ENCODE measurements around the gene VCL.
A peak's percentile ranks its signal among the peaks of the same experiment; 100 is the strongest.
"Not testable (repeated sequence)": the region's sequence is repeated elsewhere in the genome, so short reads cannot be mapped to it uniquely, and the experiment has no call there.

Gene VCL

GRCh38 chr10:74107391-74107790 is 109.5 kb downstream of the VCL start:
- no peak for DNase-seq (ENCODE audit: low read depth in 2 of 2)

GRCh38 chr10:74109452-74109851 is 111.5 kb downstream of the VCL start:
- no peak for DNase-seq (ENCODE audit: low read depth in 2 of 2)

GRCh38 chr10:74110120-74110519 is 112.2 kb downstream of the VCL start:
- no peak for DNase-seq (ENCODE audit: low read depth in 2 of 2)

- no peak for DNase-seq (ENCODE audit: low read depth in 2 of 2)
Measured at GRCh38 chr10:74111799-74112198, 113.9 kb downstream of the VCL start.

DNA sequence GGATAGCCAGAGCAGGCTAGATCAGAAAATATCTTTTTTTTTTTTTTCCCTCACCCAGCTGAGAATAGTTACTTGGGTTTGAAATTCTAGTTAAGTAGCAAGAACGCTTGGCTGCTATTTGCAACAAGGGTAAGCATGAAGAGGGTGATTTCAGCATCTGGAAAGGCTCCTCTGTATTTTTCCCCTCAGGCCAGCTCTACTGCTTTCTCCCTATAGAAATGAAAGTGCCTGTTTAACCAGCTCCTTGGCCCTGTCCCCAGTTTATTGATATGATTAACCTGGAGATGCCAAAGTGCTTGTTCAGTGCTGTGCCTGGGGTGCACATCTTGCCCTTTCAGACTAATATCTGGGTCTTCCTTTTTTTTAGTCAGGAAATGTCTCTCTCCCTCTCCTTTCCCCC is 115.6 kb downstream of the VCL start:
- no peak for DNase-seq (ENCODE audit: low read depth in 2 of 2)

GRCh38 chr10:74114041-74114448 is 116.1 kb downstream of the VCL start:
- no peak for DNase-seq (ENCODE audit: low read depth in 2 of 2)

- no peak for DNase-seq (ENCODE audit: low read depth in 2 of 2)
Measured at GRCh38 chr10:74117738-74118137, 119.8 kb downstream of the VCL start.

- DNase-seq (ENCODE audit: low read depth in 2 of 2), result no peak
Measured at GRCh38 chr10:74118804-74119203, 120.9 kb downstream of the VCL start.

- no peak for DNase-seq (ENCODE audit: low read depth in 2 of 2)
Measured at GRCh38 chr10:74120911-74121310, 123.0 kb downstream of the VCL start.

DNA sequence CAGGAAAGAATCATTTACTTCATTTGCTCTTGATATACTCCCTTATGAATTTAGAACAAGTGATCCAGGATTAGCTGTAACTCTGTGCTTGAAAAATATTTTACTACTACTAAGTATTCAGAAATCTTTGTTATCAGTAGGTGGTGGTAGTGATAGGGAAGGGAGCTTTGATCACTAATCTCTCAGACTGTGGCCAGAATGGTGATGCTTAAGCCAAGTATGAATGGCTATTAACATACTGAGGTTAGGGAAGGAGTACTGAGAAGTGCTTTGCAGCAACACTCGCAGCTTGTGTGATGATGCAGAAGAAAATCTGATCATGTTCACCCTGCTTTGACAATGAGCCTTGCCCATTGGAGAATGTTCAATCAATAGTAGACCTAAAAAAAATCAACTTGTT is 123.5 kb downstream of the VCL start:
- no peak for DNase-seq (ENCODE audit: low read depth in 2 of 2)

DNA sequence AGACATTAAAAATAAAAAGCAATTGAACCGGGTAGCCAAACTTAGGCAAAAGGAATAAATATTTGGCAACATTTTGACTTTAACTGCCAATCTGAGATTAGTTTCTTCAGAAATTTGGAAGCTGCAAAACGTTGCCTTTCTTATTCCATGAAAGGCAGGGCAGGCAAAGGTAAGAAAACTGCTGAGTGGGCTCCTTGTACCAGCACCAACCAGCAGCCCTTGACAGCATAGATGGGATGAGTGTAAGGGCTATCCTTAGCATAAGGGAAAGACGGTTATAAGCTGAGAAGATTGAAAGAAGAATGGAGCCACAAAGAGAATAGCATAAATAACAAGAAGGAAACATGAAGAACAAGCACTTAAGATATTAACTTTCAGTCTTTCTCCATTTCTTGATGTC is 124.1 kb downstream of the VCL start:
- DNase-seq (ENCODE audit: low read depth in 2 of 2), result no peak

- DNase-seq (ENCODE audit: low read depth in 2 of 2), result no peak
Measured at GRCh38 chr10:74123081-74123480, 125.2 kb downstream of the VCL start.

DNA sequence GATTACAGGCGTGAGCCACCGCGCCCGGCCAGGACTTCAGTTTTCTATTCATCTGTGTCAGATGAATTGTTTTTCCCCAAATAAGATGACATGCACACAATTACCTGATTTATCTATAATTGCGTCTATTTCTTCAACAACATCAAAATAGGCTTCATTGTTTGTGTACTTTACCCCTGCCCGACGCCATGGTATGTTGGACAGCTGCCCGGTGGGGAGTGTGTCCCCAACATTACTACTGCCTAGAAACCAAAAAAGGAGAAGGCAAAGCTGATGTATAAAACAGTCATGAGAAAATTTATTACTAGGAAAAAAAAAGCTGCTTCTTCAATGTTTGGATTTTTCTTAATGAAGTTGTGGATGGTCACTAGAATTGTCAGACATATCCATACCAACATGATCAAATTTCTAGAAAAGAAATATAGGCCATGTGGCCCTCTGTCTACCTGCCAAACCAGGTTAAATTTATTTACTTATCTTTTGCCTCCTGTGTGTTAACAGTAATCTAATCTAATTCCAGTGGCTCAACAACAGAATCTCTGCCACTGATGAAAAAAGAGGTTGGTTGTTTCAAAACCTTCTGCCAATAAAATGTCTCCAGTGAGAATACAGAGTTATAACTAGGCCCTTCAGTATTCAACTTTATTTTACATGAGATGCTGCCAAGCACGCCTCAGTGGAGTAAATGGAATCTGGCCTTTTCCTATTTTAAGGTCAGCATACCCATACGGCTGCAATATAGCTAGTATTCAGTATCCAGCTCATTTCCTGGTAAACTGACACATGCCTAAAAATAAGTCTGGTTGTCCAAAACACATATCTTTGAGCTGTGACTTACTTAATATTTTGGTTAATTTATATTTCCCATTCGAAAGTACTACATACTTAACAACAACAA is 136.3 kb downstream of the VCL start:
- no peak for DNase-seq (ENCODE audit: low read depth in 2 of 2)

GRCh38 chr10:74135452-74135851 is 137.5 kb downstream of the VCL start:
- DNase-seq (ENCODE audit: low read depth in 2 of 2), result no peak

GRCh38 chr10:74137992-74138391 is 140.1 kb downstream of the VCL start:
- no peak for DNase-seq (ENCODE audit: low read depth in 2 of 2)

GRCh38 chr10:74138596-74138995 is 140.7 kb downstream of the VCL start:
- DNase-seq (ENCODE audit: low read depth in 2 of 2), result not testable (repeated sequence)

- DNase-seq (ENCODE audit: low read depth in 2 of 2), result no peak
Measured at GRCh38 chr10:74139981-74140380, 142.1 kb downstream of the VCL start.

- no peak for DNase-seq (ENCODE audit: low read depth in 2 of 2)
Measured at GRCh38 chr10:74140553-74140952, 142.6 kb downstream of the VCL start.

- no peak for DNase-seq (ENCODE audit: low read depth in 2 of 2)
Measured at GRCh38 chr10:74145133-74145532, 147.2 kb downstream of the VCL start.

DNA sequence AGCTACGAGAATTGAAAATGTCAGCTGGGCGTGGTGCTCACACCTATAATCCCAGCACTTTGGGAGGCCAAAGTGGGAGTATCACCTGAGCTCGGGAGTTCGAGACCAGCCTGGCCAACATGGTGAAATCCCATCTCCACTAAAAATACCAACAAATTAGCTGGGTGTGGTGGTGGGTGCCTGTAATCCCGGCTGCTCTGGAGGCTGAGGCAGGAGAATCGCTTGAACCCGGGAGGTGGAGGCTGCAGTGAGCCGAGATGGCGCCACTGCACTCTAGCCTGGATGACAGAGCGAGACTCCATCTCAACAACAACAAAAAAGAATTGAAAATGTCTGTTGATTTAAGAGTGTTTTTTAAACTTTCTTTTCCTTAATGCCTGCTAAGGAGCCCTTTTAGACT is 149.1 kb downstream of the VCL start:
- DNase-seq (ENCODE audit: low read depth in 2 of 2), result not testable (repeated sequence)

DNA sequence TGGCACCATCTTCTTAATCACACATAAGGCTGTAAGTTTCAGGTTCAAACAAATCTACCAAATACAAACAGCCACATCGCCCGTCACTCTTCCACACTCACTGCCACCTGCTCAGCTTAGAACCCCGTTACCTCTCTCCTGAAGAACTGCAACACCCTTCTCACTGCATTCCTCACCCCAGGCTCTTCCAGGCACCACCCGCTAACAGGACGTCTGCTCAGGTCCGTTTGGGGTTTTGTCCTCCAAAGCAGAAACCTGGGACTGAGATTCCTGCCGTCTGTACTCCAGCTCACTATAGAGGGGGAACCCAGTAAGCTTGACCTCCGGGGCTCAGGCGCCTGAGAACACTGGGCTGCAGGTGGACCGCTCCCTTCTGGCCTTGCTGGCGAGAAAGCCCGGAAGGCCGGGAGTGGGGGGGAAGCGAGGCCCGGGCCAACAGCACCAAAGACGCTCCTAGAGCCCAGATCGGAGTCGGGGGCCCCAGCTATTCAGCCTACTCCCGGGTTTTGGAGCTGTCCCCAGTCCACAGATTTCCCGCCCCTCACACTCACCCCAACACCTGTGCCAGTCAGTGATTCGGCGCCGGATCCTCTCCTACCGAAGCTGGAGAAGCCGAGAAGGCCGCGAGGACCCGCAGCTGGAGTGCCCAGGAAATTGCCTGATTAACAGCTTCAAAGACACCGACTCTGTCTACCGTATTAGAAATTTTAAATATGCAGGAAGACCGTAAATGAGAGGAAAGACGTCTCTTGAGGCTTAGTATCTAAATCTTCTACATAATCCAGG is 152.5 kb downstream of the VCL start, which contains the start of gene AP3M1:
AP3M1 (minus strand) TSS at position 625 of the 786 bp plus-strand sequence. CDS start 12,449 bp downstream, outside the sequence.
- DNase-seq (ENCODE audit: low read depth in 2 of 2), result peak; percentile 53 to 61

GRCh38 chr10:74150990-74151878 is 153.3 kb downstream of the VCL start, which contains the start of gene ADK:
TSS of gene ADK (plus strand) at chr10:74151221. CDS start at chr10:74151279, 58 bp downstream.
- DNase-seq (ENCODE audit: low read depth in 2 of 2), result peak; percentile 100

Measured in activated CD8-positive, alpha-beta memory T cell treated with anti-CD3 and anti-CD28 coated beads for 4 hours (primary cell).